Neural cell (in vitro differentiated cells): ENCODE data around the gene CAMK2D.

Experiments used
- EZH2 ChIP-seq: fragments of 200-600, 300-800 bp; shearing (Covaris generic), sonication (generic); IDR thresholded peaks from 2 replicates; pipeline ENCODE4 v1.6.1; 2014; ENCODE audit warnings: antibody characterized with exemption, low read length, borderline replicate concordance, mild to moderate bottlenecking; ENCODE audit not compliant: insufficient read depth, poor library complexity, severe bottlenecking
- MXI1 ChIP-seq: fragments of 450-650 bp; conservative IDR thresholded peaks from 2 replicates; pipeline ENCODE4 v1.6.1; 2014; ENCODE audit warnings: antibody characterized with exemption, mild to moderate bottlenecking; ENCODE audit not compliant: poor library complexity, severe bottlenecking
- POLR2AphosphoS5 ChIP-seq: IDR thresholded peaks from 2 replicates; pipeline ENCODE4 v1.6.1; 2012
- RAD21 ChIP-seq: fragments of 450-650 bp; conservative IDR thresholded peaks from 2 replicates; pipeline ENCODE4 v1.6.1; 2014; ENCODE audit warnings: antibody characterized with exemption, mild to moderate bottlenecking, moderate library complexity
- TF ChIP-seq, protein P1 (sequence below): fragments of 450-650 bp; IDR thresholded peaks from 2 replicates; pipeline ENCODE4 v1.5.1; 2014; ENCODE audit warnings: antibody characterized with exemption, mild to moderate bottlenecking, moderate library complexity; ENCODE audit not compliant: poor library complexity, severe bottlenecking
- TF ChIP-seq, protein P2 (sequence below): IDR thresholded peaks from 2 replicates; pipeline ENCODE4 v1.6.1; 2012; ENCODE audit warnings: borderline replicate concordance

DNA sequence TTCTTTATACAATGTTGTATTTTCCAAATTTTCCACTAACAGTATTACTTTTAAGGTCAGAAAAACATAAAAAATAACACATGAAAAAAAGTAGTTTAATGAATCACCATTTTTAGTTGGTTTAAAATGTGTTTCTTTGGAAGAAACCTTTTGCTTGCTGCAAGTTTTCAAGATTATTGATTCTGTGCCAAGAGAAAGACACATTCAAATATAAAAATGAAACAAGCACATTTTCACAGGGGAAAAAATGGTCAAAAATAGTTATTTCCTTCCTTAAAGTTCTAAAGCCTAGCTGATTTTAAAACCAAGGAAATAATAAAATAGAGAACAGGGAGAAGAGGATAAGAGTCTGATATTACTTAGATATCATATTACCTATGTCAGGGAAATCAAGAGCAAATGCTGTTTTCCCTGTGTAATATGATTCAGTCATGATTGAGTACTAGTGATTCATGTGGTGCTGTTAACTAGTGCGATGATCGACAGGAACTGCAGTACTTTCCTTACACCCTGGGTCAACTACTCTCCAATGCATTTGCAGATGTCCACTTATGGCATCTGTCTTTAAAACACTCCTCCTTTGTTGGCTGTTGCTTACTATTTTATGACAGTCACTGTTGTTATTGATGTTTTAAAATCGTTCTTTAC is 103.8 kb downstream of the CAMK2D start:
- TF ChIP-seq, protein P1, sequence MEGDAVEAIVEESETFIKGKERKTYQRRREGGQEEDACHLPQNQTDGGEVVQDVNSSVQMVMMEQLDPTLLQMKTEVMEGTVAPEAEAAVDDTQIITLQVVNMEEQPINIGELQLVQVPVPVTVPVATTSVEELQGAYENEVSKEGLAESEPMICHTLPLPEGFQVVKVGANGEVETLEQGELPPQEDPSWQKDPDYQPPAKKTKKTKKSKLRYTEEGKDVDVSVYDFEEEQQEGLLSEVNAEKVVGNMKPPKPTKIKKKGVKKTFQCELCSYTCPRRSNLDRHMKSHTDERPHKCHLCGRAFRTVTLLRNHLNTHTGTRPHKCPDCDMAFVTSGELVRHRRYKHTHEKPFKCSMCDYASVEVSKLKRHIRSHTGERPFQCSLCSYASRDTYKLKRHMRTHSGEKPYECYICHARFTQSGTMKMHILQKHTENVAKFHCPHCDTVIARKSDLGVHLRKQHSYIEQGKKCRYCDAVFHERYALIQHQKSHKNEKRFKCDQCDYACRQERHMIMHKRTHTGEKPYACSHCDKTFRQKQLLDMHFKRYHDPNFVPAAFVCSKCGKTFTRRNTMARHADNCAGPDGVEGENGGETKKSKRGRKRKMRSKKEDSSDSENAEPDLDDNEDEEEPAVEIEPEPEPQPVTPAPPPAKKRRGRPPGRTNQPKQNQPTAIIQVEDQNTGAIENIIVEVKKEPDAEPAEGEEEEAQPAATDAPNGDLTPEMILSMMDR = no peak
- no peak for TF ChIP-seq MXI1
- no peak for TF ChIP-seq EZH2
- TF ChIP-seq, protein P2, sequence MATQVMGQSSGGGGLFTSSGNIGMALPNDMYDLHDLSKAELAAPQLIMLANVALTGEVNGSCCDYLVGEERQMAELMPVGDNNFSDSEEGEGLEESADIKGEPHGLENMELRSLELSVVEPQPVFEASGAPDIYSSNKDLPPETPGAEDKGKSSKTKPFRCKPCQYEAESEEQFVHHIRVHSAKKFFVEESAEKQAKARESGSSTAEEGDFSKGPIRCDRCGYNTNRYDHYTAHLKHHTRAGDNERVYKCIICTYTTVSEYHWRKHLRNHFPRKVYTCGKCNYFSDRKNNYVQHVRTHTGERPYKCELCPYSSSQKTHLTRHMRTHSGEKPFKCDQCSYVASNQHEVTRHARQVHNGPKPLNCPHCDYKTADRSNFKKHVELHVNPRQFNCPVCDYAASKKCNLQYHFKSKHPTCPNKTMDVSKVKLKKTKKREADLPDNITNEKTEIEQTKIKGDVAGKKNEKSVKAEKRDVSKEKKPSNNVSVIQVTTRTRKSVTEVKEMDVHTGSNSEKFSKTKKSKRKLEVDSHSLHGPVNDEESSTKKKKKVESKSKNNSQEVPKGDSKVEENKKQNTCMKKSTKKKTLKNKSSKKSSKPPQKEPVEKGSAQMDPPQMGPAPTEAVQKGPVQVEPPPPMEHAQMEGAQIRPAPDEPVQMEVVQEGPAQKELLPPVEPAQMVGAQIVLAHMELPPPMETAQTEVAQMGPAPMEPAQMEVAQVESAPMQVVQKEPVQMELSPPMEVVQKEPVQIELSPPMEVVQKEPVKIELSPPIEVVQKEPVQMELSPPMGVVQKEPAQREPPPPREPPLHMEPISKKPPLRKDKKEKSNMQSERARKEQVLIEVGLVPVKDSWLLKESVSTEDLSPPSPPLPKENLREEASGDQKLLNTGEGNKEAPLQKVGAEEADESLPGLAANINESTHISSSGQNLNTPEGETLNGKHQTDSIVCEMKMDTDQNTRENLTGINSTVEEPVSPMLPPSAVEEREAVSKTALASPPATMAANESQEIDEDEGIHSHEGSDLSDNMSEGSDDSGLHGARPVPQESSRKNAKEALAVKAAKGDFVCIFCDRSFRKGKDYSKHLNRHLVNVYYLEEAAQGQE = no peak
- no peak for TF ChIP-seq POLR2AphosphoS5
- no peak for TF ChIP-seq RAD21
